ENCODE measurements around the gene CSNK1A1. TPM values are rescaled to one million over a fixed set of nuclear protein-coding genes. Genes with fewer than 3 reads are reported as not detected.

The CSNK1A1 gene
- total and polyA plus RNA-seq, 4 donors: 43.0 to 108 (median 78.2) TPM

DNA sequence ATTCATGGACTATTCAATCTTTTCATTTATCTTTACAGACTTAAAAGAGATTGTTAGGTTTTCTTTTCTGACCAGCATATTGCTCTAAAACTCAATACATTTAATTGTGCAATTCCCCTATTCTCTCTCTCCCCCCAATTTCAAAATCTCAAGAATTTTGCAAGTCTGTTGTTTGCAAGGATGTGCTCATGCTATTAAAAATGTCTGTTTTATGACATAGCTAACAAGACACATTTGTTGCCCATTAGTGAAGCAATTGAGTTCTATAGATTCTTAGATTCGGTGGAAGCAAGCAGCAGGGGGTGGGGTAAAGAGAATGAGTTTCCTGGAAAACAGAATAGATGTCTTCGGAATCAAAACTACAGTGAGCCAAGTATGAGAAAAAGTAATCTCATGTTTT lies 8.5 kb upstream of the CSNK1A1 start:
- Histone ChIP-seq H3K27me3 (ENCODE audit: control insufficient read depth in 4 of 4, insufficient read depth in 4 of 4, low read length in 3 of 4) (no peaks in the 10 kb centered on the region), H3K4me3 (ENCODE audit: low read depth in 1 of 3, low read length in 3 of 3) (no peak overlapping the region), H3K9me3 (ENCODE audit: control insufficient read depth in 4 of 4, low read length in 3 of 4) (no peaks in the 10 kb centered on the region), H3K9ac (ENCODE audit: low read depth in 1 of 2, low read length in 2 of 2) (no peak overlapping the region), H3K4me1 (ENCODE audit: control insufficient read depth in 4 of 4, insufficient read depth in 4 of 4, low read length in 3 of 4) (peaks cover 0 to 10% (median 4%) of the 10 kb centered on the region in 4 donors), H3K36me3 (ENCODE audit: control insufficient read depth in 4 of 4, insufficient read depth in 3 of 4, low read depth in 1 of 4, low read length in 3 of 4) (no peaks in the 10 kb centered on the region), H3K27ac (ENCODE audit: low read depth in 1 of 2, low read length in 2 of 2) (no peak overlapping the region)
- TF ChIP-seq TAF1 (conservative IDR thresholded peaks at IDR 0.05): no peak
- TF ChIP-seq, protein P1, sequence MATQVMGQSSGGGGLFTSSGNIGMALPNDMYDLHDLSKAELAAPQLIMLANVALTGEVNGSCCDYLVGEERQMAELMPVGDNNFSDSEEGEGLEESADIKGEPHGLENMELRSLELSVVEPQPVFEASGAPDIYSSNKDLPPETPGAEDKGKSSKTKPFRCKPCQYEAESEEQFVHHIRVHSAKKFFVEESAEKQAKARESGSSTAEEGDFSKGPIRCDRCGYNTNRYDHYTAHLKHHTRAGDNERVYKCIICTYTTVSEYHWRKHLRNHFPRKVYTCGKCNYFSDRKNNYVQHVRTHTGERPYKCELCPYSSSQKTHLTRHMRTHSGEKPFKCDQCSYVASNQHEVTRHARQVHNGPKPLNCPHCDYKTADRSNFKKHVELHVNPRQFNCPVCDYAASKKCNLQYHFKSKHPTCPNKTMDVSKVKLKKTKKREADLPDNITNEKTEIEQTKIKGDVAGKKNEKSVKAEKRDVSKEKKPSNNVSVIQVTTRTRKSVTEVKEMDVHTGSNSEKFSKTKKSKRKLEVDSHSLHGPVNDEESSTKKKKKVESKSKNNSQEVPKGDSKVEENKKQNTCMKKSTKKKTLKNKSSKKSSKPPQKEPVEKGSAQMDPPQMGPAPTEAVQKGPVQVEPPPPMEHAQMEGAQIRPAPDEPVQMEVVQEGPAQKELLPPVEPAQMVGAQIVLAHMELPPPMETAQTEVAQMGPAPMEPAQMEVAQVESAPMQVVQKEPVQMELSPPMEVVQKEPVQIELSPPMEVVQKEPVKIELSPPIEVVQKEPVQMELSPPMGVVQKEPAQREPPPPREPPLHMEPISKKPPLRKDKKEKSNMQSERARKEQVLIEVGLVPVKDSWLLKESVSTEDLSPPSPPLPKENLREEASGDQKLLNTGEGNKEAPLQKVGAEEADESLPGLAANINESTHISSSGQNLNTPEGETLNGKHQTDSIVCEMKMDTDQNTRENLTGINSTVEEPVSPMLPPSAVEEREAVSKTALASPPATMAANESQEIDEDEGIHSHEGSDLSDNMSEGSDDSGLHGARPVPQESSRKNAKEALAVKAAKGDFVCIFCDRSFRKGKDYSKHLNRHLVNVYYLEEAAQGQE (IDR thresholded peaks at IDR 0.05): no peak
- TF ChIP-seq GABPA (IDR thresholded peaks at IDR 0.05 in 1 of 2, conservative IDR thresholded peaks at IDR 0.05 in 1 of 2): no peak
- WGBS: 75% methylated on average over 2 of the region's 2 CpGs
- no peak for DNase-seq (ENCODE audit: low spot score)

DNA sequence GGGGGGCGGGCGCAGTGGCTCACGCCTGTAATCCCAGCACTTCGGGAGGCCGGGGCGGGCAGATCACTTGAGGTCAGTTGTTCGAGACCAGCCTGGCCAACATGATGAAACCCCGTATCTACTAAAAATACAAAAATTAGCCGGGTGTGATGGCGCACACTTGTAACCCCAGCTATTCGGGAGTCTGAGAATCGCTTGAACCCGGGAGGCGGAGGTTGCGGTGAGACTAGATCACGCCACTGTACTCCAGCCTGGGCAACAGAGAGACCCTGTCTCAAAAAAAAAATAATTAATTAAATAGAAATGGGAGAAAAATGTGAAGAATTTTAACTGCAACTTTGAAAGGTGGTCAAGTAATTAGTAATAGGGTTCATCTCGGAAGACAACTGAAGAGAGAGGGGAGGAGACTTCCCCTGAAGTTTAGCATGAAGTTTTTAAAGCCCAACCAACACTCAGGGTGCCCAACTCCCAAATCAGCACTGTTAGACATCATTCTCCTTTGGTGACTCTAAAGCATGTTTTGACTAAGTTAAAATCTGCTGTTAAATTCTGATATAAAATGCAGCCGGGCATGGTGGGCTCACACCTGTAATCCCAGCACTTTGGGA lies 1.4 kb upstream of the CSNK1A1 start:
- H3K36me3 ChIP-seq (ENCODE audit: control insufficient read depth in 4 of 4, insufficient read depth in 3 of 4, low read depth in 1 of 4, low read length in 3 of 4): peaks cover 0 to 5% (median 0%) of the 10 kb centered on the region in 4 donors
- DNase-seq (ENCODE audit: low spot score): no peak
- no peak overlapping the region for H3K4me3 ChIP-seq (ENCODE audit: low read depth in 1 of 3, low read length in 3 of 3)
- H3K9ac ChIP-seq (ENCODE audit: low read depth in 1 of 2, low read length in 2 of 2): no peak overlapping the region
- TF ChIP-seq, protein P1 (IDR thresholded peaks at IDR 0.05): no peak
- TF ChIP-seq YY1 (IDR thresholded peaks at IDR 0.05): no peak
- TF ChIP-seq TAF1 (conservative IDR thresholded peaks at IDR 0.05): no peak
- TF ChIP-seq, protein P2, sequence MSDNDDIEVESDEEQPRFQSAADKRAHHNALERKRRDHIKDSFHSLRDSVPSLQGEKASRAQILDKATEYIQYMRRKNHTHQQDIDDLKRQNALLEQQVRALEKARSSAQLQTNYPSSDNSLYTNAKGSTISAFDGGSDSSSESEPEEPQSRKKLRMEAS (IDR thresholded peaks at IDR 0.05): no peak
- TF ChIP-seq, protein P3, sequence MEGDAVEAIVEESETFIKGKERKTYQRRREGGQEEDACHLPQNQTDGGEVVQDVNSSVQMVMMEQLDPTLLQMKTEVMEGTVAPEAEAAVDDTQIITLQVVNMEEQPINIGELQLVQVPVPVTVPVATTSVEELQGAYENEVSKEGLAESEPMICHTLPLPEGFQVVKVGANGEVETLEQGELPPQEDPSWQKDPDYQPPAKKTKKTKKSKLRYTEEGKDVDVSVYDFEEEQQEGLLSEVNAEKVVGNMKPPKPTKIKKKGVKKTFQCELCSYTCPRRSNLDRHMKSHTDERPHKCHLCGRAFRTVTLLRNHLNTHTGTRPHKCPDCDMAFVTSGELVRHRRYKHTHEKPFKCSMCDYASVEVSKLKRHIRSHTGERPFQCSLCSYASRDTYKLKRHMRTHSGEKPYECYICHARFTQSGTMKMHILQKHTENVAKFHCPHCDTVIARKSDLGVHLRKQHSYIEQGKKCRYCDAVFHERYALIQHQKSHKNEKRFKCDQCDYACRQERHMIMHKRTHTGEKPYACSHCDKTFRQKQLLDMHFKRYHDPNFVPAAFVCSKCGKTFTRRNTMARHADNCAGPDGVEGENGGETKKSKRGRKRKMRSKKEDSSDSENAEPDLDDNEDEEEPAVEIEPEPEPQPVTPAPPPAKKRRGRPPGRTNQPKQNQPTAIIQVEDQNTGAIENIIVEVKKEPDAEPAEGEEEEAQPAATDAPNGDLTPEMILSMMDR (IDR thresholded peaks at IDR 0.05; ENCODE audit: low read depth, low read length, missing input control): no peak
- TF ChIP-seq EGR1 (IDR thresholded peaks at IDR 0.05; ENCODE audit: low read depth in 2 of 2): no peak
- no peak for TF ChIP-seq SP1 (IDR thresholded peaks at IDR 0.05)
- TF ChIP-seq, protein P4, sequence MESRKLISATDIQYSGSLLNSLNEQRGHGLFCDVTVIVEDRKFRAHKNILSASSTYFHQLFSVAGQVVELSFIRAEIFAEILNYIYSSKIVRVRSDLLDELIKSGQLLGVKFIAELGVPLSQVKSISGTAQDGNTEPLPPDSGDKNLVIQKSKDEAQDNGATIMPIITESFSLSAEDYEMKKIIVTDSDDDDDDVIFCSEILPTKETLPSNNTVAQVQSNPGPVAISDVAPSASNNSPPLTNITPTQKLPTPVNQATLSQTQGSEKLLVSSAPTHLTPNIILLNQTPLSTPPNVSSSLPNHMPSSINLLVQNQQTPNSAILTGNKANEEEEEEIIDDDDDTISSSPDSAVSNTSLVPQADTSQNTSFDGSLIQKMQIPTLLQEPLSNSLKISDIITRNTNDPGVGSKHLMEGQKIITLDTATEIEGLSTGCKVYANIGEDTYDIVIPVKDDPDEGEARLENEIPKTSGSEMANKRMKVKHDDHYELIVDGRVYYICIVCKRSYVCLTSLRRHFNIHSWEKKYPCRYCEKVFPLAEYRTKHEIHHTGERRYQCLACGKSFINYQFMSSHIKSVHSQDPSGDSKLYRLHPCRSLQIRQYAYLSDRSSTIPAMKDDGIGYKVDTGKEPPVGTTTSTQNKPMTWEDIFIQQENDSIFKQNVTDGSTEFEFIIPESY (IDR thresholded peaks at IDR 0.05): no peak
- no peak for TF ChIP-seq HNF4G (IDR thresholded peaks at IDR 0.05)
- H3K27me3 ChIP-seq (ENCODE audit: control insufficient read depth in 4 of 4, insufficient read depth in 4 of 4, low read length in 3 of 4): no peaks in the 10 kb centered on the region
- H3K9me3 ChIP-seq (ENCODE audit: control insufficient read depth in 4 of 4, low read length in 3 of 4): no peaks in the 10 kb centered on the region
- WGBS: 89% methylated on average over 18 of the region's 18 CpGs
- H3K27ac ChIP-seq (ENCODE audit: low read depth in 1 of 2, low read length in 2 of 2): no peak overlapping the region
- H3K4me1 ChIP-seq (ENCODE audit: control insufficient read depth in 4 of 4, insufficient read depth in 4 of 4, low read length in 3 of 4): peaks cover 5 to 26% (median 9%) of the 10 kb centered on the region in 4 donors

Data from liver (tissue), 9 donors.